Ovary (tissue), 3 donors: ENCODE measurements around the gene MTO1.

ENCODE experiments used
- POLR2A ChIP-seq: fragments of 450-650 bp; IDR thresholded peaks from one replicate; pipeline ENCODE4 v1.6.1; 2017; ENCODE audit warnings: antibody characterized with exemption, mild to moderate bottlenecking, moderate library complexity
- TF ChIP-seq, protein P1 (sequence below), 3 donors: fragments of 450-650 bp in 2 of 3; fragments of 200-600 bp in 1 of 3; IDR thresholded peaks; one replicate each; pipeline versions ENCODE4 v1.5.1 to v1.8.0; 2016 to 2022; ENCODE audit warnings: antibody characterized with exemption in 3 of 3, mild to moderate bottlenecking in 1 of 3
- donor health status: DM: no; HTN: no; CAD: no.

DNA sequence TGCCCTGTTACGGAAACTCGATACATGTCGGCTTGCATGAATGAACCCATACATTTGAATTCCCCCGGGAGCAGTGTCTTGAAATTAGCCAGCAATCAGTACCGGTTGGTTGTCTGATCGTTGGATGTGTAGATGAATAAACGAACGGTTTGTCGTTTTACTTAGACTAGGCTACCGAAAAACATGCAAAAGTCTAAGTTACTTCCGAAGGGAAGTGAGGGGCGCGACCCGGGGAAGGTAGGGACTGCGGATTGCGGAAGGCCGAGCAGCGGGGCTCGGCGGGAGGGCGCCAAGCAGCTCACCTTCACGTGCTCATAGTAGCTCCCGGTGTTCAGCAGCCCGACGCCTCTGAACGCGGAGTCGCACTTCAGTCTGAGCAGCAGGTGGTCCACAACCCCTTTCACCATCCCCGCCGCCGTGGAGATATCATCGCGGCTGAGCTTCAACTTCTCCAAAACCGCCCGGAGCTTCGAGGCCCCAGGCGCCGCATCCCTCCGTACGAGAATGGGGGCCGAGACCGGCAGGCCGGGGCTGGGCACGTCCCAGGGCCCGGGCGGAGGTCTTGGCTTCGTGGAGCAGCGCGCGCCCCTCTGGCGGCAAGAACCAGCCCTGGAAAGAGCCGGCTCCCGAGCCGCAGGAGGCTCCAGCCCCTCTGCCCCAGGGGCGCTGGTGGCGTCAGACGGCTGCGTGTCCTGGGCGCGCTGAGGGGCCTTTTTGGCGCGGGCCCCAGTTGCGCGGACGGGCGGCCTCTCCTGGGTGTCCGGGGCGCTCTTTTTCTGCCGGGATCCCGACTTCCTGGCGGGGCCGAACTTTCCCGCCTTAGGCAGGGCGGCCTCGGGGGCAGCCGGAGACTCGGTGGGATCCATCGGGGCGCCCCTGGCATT is 10.1 kb upstream of the MTO1 start:
- TF ChIP-seq, protein P1, sequence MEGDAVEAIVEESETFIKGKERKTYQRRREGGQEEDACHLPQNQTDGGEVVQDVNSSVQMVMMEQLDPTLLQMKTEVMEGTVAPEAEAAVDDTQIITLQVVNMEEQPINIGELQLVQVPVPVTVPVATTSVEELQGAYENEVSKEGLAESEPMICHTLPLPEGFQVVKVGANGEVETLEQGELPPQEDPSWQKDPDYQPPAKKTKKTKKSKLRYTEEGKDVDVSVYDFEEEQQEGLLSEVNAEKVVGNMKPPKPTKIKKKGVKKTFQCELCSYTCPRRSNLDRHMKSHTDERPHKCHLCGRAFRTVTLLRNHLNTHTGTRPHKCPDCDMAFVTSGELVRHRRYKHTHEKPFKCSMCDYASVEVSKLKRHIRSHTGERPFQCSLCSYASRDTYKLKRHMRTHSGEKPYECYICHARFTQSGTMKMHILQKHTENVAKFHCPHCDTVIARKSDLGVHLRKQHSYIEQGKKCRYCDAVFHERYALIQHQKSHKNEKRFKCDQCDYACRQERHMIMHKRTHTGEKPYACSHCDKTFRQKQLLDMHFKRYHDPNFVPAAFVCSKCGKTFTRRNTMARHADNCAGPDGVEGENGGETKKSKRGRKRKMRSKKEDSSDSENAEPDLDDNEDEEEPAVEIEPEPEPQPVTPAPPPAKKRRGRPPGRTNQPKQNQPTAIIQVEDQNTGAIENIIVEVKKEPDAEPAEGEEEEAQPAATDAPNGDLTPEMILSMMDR (IDR thresholded peaks at IDR 0.05), result no peak
- no peak for TF ChIP-seq POLR2A
